HepG2 (cell line): ENCODE measurements around the gene USP7. TPM values are rescaled to one million over a fixed set of nuclear protein-coding genes. Genes with fewer than 3 reads are reported as not detected.

ENCODE experiments used
- HDAC2 ChIP-seq: sonication (generic); formaldehyde crosslinking; IDR thresholded peaks from 2 replicates; pipeline ENCODE4 v1.4.0; 2020; ENCODE audit warnings: missing genetic modification reagents
- HDAC6 ChIP-seq: fragments of 200-600 bp; sonication (generic); IDR thresholded peaks from 2 replicates; pipeline ENCODE4 v1.7.0; 2017; ENCODE audit warnings: mild to moderate bottlenecking, antibody characterized with exemption, low read length, low read depth
- HMG20B ChIP-seq: conservative IDR thresholded peaks from 2 replicates; pipeline ENCODE4 v1.6.1; 2016; ENCODE audit warnings: missing genetic modification reagents, missing compliant biosample characterization
- HNRNPK ChIP-seq: fragments of 200-400 bp; formaldehyde crosslinking; IDR thresholded peaks from 2 replicates; pipeline ENCODE4 v1.6.1; 2018; ENCODE audit warnings: low read length, low read depth, moderate library complexity, mild to moderate bottlenecking; ENCODE audit not compliant: poor library complexity, severe bottlenecking
- HNRNPUL1 ChIP-seq: fragments of 200-400 bp; formaldehyde crosslinking; IDR thresholded peaks from 2 replicates; pipeline ENCODE4 v1.6.1; 2017; ENCODE audit warnings: low read depth, mild to moderate bottlenecking, low read length, moderate library complexity
- IRF2 ChIP-seq: IDR thresholded peaks from 2 replicates; pipeline ENCODE4 v1.6.1; 2018; ENCODE audit warnings: missing genetic modification reagents, missing compliant biosample characterization
- KLF12 ChIP-seq: sonication (generic); formaldehyde crosslinking; IDR thresholded peaks from 2 replicates; pipeline ENCODE4 v1.4.0; 2020; ENCODE audit warnings: missing genetic modification reagents, borderline replicate concordance
- MTA1 ChIP-seq: sonication (generic); formaldehyde crosslinking; IDR thresholded peaks from 2 replicates; pipeline ENCODE4 v1.4.0; 2020; ENCODE audit warnings: missing genetic modification reagents, mild to moderate bottlenecking, borderline replicate concordance
- RXRB ChIP-seq: IDR thresholded peaks from 2 replicates; pipeline ENCODE4 v1.6.1; 2016; ENCODE audit warnings: borderline replicate concordance, missing genetic modification reagents, missing compliant biosample characterization
- SRSF4 ChIP-seq: fragments of 200-400 bp; formaldehyde crosslinking; IDR thresholded peaks from one replicate; pipeline ENCODE4 v1.6.1; 2018; ENCODE audit warnings: mild to moderate bottlenecking, low read depth, low read length, moderate library complexity; ENCODE audit not compliant: poor library complexity, severe bottlenecking
- ZMAT3 ChIP-seq: sonication (generic); formaldehyde crosslinking; conservative IDR thresholded peaks from 2 replicates; pipeline ENCODE4 v1.7.0; 2021; ENCODE audit warnings: missing genetic modification reagents
- ZMYM2 ChIP-seq: sonication (generic); formaldehyde crosslinking; IDR thresholded peaks from 2 replicates; pipeline ENCODE4 v1.8.0; 2022; ENCODE audit warnings: mild to moderate bottlenecking, missing genetic modification reagents
- ZNF160 ChIP-seq: sonication (generic); formaldehyde crosslinking; IDR thresholded peaks from 2 replicates; pipeline ENCODE4 v1.8.0; 2022; ENCODE audit warnings: mild to moderate bottlenecking, inconsistent platforms, missing genetic modification reagents
- ZNF24 ChIP-seq: fragments of 450-650 bp; IDR thresholded peaks from 2 replicates; pipeline ENCODE4 v1.6.1; 2017; ENCODE audit warnings: antibody characterized with exemption, mild to moderate bottlenecking
- ZNF430 ChIP-seq: sonication (generic); formaldehyde crosslinking; IDR thresholded peaks from 2 replicates; pipeline ENCODE4 v1.9.0; 2021; ENCODE audit warnings: mild to moderate bottlenecking, missing genetic modification reagents
- ZNF431 ChIP-seq: sonication (generic); formaldehyde crosslinking; IDR thresholded peaks from 2 replicates; pipeline ENCODE4 v1.9.0; 2022; ENCODE audit warnings: missing genetic modification reagents, low read depth, mild to moderate bottlenecking, borderline replicate concordance
- ZNF572 ChIP-seq: sonication (generic); formaldehyde crosslinking; IDR thresholded peaks from 2 replicates; pipeline ENCODE4 v1.5.1; 2020; ENCODE audit warnings: mild to moderate bottlenecking, missing genetic modification reagents
- ZNF772 ChIP-seq: sonication (generic); formaldehyde crosslinking; IDR thresholded peaks from 2 replicates; pipeline ENCODE4 v1.5.0; 2020; ENCODE audit warnings: mild to moderate bottlenecking, missing genetic modification reagents
- ZNF879 ChIP-seq: sonication (generic); formaldehyde crosslinking; IDR thresholded peaks from 2 replicates; pipeline ENCODE4 v1.8.1; 2023; ENCODE audit warnings: missing genetic modification reagents
- ZSCAN25 ChIP-seq: sonication (generic); formaldehyde crosslinking; IDR thresholded peaks from 2 replicates; pipeline ENCODE4 v1.8.0; 2022; ENCODE audit warnings: mild to moderate bottlenecking, missing genetic modification reagents
- polyA plus RNA-seq, 8 experiments: library from polyadenylated mRNA; depleted of rRNA in 3 of 8; stranded (reverse) in 7 of 8; unstranded in 1 of 8; fragments of >200 nt; fragmentation: Illumina TruSeq in 4 of 8; extraction: Trizol in 4 of 8; gene quantifications; 2 replicates each; pipeline versions ENCODE4 v1.2.1 to v1.2.3, GENCODE V29; 2011 to 2016; ENCODE audit warnings: low read depth in 4 of 8, missing spikeins in 1 of 8, mixed read lengths in 1 of 8; ENCODE audit not compliant: insufficient read depth in 1 of 8
- total RNA-seq, 5 experiments: library from RNA; depleted of rRNA; stranded (reverse); fragments of >200 nt; fragmentation: Illumina TruSeq; extraction: Trizol; gene quantifications; 2 replicates each; pipeline ENCODE4 v1.2.3, GENCODE V29; 2016; ENCODE audit warnings: low read depth in 1 of 5
- TF ChIP-seq, protein P1 (sequence below): sonication (generic); formaldehyde crosslinking; IDR thresholded peaks from one replicate; pipeline ENCODE4 v1.5.1; 2020; ENCODE audit warnings: mild to moderate bottlenecking, missing genetic modification reagents; ENCODE audit errors: not compliant biosample characterization
- TF ChIP-seq, protein P2 (sequence below): sonication (generic); formaldehyde crosslinking; IDR thresholded peaks from 2 replicates; pipeline ENCODE4 v1.4.0; 2020; ENCODE audit warnings: missing genetic modification reagents

USP7 gene
- total and polyA plus RNA-seq, 2 of the 13 experiments (the other 11 are each of a cell fraction or from before 2014, with no cell fraction given): 52.5 to 173 TPM

DNA sequence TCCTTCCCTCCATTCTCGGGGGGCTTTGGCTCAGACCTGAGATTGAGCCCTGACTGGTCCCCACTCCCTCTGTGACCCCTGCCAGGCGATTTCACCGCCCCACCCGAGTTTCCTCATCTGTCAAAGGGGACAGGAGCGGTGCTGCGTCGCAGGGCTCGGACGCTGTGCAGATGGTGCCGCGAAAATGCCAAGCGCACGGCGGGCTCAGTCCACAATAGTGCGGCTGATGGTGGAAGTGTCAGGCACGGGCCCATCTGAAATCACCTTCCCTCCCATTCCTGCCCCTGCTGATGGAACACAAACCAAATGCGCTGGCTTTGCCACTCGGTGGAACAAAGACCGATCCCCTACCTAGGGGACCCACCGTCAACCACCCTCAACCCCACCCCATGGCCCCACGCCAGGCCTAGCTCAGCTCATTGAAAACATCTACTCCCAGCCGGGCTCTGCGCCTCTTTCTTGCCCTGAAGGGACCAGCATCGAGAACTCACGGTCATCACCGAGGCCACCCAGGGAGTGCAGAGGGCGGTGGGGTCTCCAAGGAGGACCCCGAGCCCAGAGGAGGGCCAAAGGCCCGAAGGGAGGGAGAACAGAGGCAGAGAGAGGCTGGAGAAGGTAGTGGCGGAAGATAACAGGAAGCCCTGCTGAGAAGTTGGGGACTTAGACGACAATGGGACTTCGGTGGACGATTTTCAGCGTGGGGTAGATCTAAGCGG, 96.3 kb downstream of the USP7 start (continued):
- 0 out of 2 replicates have a peak, but pooled peaks have one; percentile 29 for TF ChIP-seq ZNF430 (CRISPR knock-in tag)
- TF ChIP-seq RXRB (CRISPR knock-in tag): no peak
- TF ChIP-seq ZNF572: no peak
- TF ChIP-seq ZNF160 (CRISPR knock-in tag): no peak
- no peak for TF ChIP-seq ZSCAN25
- no peak for TF ChIP-seq HDAC2 (CRISPR knock-in tag)
- TF ChIP-seq HMG20B (CRISPR knock-in tag): no peak
- TF ChIP-seq ZNF879: no peak; the same call in 1 of the 2 replicates
- TF ChIP-seq ZNF431: 0 out of 2 replicates have a peak, but pooled peaks have one; percentile 70
- TF ChIP-seq ZMYM2: no peak
- TF ChIP-seq IRF2 (CRISPR knock-in tag): no peak
- 0 out of 2 replicates have a peak, but pooled peaks have one; percentile 11 for TF ChIP-seq KLF12 (CRISPR knock-in tag)
- 0 out of 2 replicates have a peak, but pooled peaks have one; percentile 75 for TF ChIP-seq HDAC6
- TF ChIP-seq HNRNPK: no peak
- TF ChIP-seq, protein P1, sequence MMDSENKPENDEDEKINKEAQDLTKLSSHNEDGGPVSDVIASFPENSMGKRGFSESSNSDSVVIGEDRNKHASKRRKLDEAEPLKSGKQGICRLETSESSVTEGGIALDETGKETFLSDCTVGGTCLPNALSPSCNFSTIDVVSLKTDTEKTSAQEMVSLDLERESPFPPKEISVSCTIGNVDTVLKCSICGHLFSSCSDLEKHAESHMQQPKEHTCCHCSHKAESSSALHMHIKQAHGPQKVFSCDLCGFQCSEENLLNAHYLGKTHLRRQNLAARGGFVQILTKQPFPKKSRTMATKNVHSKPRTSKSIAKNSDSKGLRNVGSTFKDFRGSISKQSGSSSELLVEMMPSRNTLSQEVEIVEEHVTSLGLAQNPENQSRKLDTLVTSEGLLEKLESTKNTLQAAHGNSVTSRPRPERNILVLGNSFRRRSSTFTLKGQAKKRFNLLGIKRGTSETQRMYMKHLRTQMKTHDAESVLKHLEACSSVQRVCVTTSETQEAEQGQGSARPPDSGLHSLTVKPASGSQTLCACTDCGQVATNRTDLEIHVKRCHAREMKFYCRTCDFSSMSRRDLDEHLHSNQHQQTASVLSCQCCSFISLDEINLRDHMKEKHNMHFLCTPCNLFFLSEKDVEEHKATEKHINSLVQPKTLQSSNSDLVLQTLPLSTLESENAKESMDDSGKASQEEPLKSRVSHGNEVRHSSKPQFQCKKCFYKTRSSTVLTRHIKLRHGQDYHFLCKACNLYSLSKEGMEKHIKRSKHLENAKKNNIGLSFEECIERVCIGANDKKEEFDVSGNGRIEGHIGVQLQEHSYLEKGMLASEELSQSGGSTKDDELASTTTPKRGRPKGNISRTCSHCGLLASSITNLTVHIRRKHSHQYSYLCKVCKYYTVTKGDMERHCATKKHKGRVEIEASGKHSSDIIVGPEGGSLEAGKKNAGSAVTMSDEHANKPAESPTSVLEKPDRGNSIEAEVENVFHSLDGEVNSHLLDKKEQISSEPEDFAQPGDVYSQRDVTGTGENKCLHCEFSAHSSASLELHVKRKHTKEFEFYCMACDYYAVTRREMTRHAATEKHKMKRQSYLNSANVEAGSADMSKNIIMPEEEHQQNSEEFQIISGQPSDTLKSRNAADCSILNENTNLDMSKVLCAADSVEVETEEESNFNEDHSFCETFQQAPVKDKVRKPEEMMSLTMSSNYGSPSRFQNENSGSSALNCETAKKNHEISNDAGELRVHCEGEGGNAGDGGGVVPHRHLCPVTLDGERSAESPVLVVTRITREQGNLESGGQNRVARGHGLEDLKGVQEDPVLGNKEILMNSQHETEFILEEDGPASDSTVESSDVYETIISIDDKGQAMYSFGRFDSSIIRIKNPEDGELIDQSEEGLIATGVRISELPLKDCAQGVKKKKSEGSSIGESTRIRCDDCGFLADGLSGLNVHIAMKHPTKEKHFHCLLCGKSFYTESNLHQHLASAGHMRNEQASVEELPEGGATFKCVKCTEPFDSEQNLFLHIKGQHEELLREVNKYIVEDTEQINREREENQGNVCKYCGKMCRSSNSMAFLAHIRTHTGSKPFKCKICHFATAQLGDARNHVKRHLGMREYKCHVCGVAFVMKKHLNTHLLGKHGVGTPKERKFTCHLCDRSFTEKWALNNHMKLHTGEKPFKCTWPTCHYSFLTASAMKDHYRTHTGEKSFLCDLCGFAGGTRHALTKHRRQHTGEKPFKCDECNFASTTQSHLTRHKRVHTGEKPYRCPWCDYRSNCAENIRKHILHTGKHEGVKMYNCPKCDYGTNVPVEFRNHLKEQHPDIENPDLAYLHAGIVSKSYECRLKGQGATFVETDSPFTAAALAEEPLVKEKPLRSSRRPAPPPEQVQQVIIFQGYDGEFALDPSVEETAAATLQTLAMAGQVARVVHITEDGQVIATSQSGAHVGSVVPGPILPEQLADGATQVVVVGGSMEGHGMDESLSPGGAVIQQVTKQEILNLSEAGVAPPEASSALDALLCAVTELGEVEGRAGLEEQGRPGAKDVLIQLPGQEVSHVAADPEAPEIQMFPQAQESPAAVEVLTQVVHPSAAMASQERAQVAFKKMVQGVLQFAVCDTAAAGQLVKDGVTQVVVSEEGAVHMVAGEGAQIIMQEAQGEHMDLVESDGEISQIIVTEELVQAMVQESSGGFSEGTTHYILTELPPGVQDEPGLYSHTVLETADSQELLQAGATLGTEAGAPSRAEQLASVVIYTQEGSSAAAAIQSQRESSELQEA (CRISPR knock-in tag): no peak
- no peak for TF ChIP-seq SRSF4
- TF ChIP-seq ZNF24: no peak
- TF ChIP-seq, protein P2, sequence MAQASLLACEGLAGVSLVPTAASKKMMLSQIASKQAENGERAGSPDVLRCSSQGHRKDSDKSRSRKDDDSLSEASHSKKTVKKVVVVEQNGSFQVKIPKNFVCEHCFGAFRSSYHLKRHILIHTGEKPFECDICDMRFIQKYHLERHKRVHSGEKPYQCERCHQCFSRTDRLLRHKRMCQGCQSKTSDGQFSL (CRISPR knock-in tag): no peak
- no peak for TF ChIP-seq MTA1
- peak; percentile 47; the same call in 1 of the 2 replicates for TF ChIP-seq ZNF772
- TF ChIP-seq HNRNPUL1: no peak
- no peak; the same call in 1 of the 2 replicates for TF ChIP-seq ZMAT3
